AG04450 (cell line): ENCODE data around the gene SLC26A8. TPM values are rescaled to one million over a fixed set of nuclear protein-coding genes. Genes with fewer than 3 reads are reported as not detected.

Source experiments
- CTCF ChIA-PET: fragments of 300-600, 350-600 bp; formaldehyde crosslinking; extraction: SDS; loops from one replicate; lab custom pipeline; 2022; ENCODE audit warnings: antibody characterized with exemption, inconsistent platforms; lab: Charles Lee
- POLR2A ChIA-PET: fragments of 350-600 bp; formaldehyde crosslinking; extraction: SDS; loops from one replicate; lab custom pipeline; 2021; ENCODE audit warnings: antibody characterized with exemption, inconsistent platforms; lab: Yijun Ruan, JAX
- DNase-seq: peaks from one replicate; pipeline ENCODE4 v3.0.0-alpha.2; 2011; ENCODE audit warnings: low read depth, low spot score
- H3K27ac ChIP-seq: one replicate; pipeline ENCODE4 v1.5.1; 2012; ENCODE audit warnings: low read depth, low read length, control low read depth
- H3K27me3 ChIP-seq: one replicate; pipeline ENCODE4 v1.6.0; 2012; ENCODE audit warnings: low read length; ENCODE audit not compliant: control insufficient read depth, insufficient read depth
- H3K4me3 ChIP-seq: 2 replicates; pipeline ENCODE4 v1.5.1; 2011; ENCODE audit warnings: mild to moderate bottlenecking, low read depth, low read length, control low read depth
- H3K9me3 ChIP-seq: 2 replicates; pipeline ENCODE4 v1.5.1; 2012; ENCODE audit warnings: low read length; ENCODE audit not compliant: control insufficient read depth, insufficient read depth
- polyA plus RNA-seq: library from polyadenylated mRNA; depleted of rRNA; stranded (reverse); fragments of >200 nt; gene quantifications from 2 replicates; pipeline ENCODE4 v1.2.3, GENCODE V29; 2011
- TF ChIP-seq, protein P1 (sequence below): IDR thresholded peaks from 2 replicates; pipeline ENCODE4 v1.5.1; 2011; ENCODE audit warnings: low read depth, low read length, control low read depth, inconsistent platforms

The SLC26A8 gene
- polyA plus RNA-seq, 1 experiment = not detected

DNA sequence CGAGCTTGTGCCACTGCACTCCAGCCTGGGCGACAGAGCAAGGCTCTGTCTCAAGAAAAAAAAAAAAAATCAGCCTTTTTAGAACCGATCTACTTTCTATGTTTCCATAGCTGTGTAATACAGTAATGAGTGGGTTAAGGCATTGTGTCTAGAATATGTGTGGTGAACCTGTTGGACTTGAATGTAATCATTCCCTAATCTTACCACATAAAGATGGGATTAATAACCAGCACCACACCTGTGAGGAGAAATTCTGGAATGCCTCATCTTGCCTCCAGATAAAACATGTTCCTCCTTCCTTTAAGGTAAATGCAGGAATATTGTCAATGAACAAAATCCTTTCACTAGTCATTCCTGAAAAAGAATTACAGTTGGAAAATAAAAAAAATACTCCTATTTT, 46.8 kb upstream of the SLC26A8 start:
- POLR2A ChIA-PET = interaction anchor here (0.6 kb wide), 1 partner anchor 22 kb away, joined by 3 read pairs; no protein-coding TSS in a partner anchor
- CTCF ChIA-PET = interaction anchor here (1.0 kb wide), 1 partner anchor 24 kb away, joined by 7 read pairs; no protein-coding TSS in a partner anchor

GRCh38 chr6:36070252-36070651, 45.8 kb upstream of the SLC26A8 start:
- Histone ChIP-seq H3K4me3 (no peak overlapping the region), H3K27me3 (no peaks in the 10 kb centered on the region), H3K27ac (no peak overlapping the region), H3K9me3 (no peaks in the 10 kb centered on the region)
- CTCF ChIA-PET = interaction anchor here (1.0 to 6.4 kb wide), 3 partner anchors 25 to 43 kb away, joined by 3 to 51 read pairs (median 7); partner anchors contain the start of gene MAPK14
- TF ChIP-seq, protein P1, sequence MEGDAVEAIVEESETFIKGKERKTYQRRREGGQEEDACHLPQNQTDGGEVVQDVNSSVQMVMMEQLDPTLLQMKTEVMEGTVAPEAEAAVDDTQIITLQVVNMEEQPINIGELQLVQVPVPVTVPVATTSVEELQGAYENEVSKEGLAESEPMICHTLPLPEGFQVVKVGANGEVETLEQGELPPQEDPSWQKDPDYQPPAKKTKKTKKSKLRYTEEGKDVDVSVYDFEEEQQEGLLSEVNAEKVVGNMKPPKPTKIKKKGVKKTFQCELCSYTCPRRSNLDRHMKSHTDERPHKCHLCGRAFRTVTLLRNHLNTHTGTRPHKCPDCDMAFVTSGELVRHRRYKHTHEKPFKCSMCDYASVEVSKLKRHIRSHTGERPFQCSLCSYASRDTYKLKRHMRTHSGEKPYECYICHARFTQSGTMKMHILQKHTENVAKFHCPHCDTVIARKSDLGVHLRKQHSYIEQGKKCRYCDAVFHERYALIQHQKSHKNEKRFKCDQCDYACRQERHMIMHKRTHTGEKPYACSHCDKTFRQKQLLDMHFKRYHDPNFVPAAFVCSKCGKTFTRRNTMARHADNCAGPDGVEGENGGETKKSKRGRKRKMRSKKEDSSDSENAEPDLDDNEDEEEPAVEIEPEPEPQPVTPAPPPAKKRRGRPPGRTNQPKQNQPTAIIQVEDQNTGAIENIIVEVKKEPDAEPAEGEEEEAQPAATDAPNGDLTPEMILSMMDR = no peak
- POLR2A ChIA-PET = no interaction called here
- no peak for DNase-seq

More for the DNA sequence above, 46.8 kb upstream of the SLC26A8 start:
- Histone ChIP-seq H3K4me3 (no peak overlapping the region), H3K9me3 (no peaks in the 10 kb centered on the region), H3K27ac (no peak overlapping the region), H3K27me3 (no peaks in the 10 kb centered on the region)
- no peak for DNase-seq
- TF ChIP-seq, protein P1 = no peak

GRCh38 chr6:36069573-36069972, 45.1 kb upstream of the SLC26A8 start:
- TF ChIP-seq, protein P1 = no peak
- ChIA-PET CTCF (interaction anchor here (1.3 to 6.4 kb wide), 2 partner anchors 25 to 42 kb away, joined by 3 to 51 read pairs; partner anchors contain the start of gene MAPK14), POLR2A (no interaction called here)
- no peaks in the 10 kb centered on the region for H3K27me3 ChIP-seq
- no peak overlapping the region for H3K27ac ChIP-seq
- no peak overlapping the region for H3K4me3 ChIP-seq
- no peak for DNase-seq
- H3K9me3 ChIP-seq = no peaks in the 10 kb centered on the region

GRCh38 chr6:36068586-36068985, 44.1 kb upstream of the SLC26A8 start:
- Histone ChIP-seq H3K4me3 (no peak overlapping the region), H3K27me3 (no peaks in the 10 kb centered on the region), H3K27ac (no peak overlapping the region), H3K9me3 (no peaks in the 10 kb centered on the region)
- CTCF ChIA-PET = interaction anchor here (1.3 to 6.4 kb wide), 2 partner anchors 26 to 41 kb away, joined by 3 to 51 read pairs; partner anchors contain the start of gene MAPK14
- no peak for DNase-seq
- POLR2A ChIA-PET = interaction anchor here (0.6 kb wide), 1 partner anchor 39 kb away, joined by 3 read pairs; no protein-coding TSS in a partner anchor
- TF ChIP-seq, protein P1 = no peak

DNA sequence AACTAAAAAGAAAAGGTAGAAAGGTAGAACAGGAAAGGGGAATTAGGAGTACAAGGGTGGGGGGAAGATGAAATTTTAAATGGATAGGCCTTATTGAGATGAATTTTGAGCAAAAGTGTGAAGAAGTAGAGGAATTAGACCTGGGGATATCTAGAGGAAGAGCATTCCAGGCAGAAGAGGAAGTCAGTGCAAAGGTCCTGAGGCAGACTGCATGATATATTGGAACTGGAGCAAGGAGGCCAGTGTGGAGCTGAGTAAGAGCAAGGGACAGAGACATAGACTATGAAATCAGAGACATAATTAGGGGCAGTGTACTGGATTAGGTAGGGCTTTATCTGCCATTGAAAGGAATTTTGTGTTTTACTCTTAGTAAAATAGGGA, 43.6 kb upstream of the SLC26A8 start:
- no peak for DNase-seq
- no peaks in the 10 kb centered on the region for H3K27me3 ChIP-seq
- H3K9me3 ChIP-seq = no peaks in the 10 kb centered on the region
- no peak overlapping the region for H3K4me3 ChIP-seq
- CTCF ChIA-PET = interaction anchor here (6.4 kb wide), 1 partner anchor 27 kb away, joined by 51 read pairs; no protein-coding TSS in a partner anchor
- TF ChIP-seq, protein P1 = no peak
- H3K27ac ChIP-seq = no peak overlapping the region
- POLR2A ChIA-PET = no interaction called here
